ENCODE data around the gene MAN2A1.
"Not testable (repeated sequence)": the region's sequence is repeated elsewhere in the genome, so short reads cannot be mapped to it uniquely, and the experiment has no call there.

MAN2A1 gene

DNA sequence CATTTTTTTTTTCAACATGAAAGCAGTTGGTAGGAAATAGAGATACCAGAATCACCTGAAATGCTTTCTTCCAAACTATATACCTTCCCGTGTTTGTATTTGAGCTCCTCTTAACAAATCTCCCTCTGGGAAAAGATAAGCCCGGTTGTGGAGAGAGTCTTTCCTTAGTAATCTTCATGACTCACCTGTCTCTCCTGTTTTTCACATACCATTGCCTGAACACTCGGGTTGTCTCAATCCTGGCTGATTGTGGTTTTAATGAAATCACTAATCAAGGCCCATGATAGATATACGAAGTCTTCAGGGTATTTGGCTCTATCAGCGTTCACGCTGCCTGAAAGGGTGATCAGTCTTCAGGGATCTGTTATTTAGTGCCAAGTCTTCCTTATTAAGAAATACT is 136.7 kb downstream of the MAN2A1 start:
- no peak for DNase-seq (ENCODE audit: low read depth)

DNA sequence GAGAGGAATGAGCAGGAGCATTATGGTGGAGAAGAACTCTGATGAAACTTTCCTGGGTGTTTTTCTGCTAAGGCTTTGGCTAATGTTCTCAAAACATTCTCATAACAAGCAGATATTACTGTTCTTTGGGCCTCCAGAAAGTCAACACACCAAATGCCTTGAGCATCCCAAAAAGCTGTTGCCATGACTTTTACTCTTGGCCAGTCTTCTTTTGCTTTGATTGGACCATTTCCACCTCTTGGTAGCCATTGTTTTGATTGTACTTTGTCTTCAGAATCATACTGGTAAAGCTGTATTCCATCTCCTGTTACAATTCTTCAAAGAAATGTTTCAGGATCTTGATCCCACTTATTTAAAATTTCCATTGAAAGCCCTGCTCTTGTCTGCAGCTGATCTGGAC is 139.6 kb downstream of the MAN2A1 start:
- DNase-seq (ENCODE audit: low read depth), result no peak

- no peak for DNase-seq (ENCODE audit: low read depth)
Measured at GRCh38 chr5:109830955-109831502, 141.3 kb downstream of the MAN2A1 start.

- not testable (repeated sequence) for DNase-seq (ENCODE audit: low read depth)
Measured at GRCh38 chr5:109832207-109833188, 142.8 kb downstream of the MAN2A1 start.

- DNase-seq (ENCODE audit: low read depth), result no peak
Measured at GRCh38 chr5:109833946-109834345, 144.2 kb downstream of the MAN2A1 start.

- no peak for DNase-seq (ENCODE audit: low read depth)
Measured at GRCh38 chr5:109836280-109836679, 146.6 kb downstream of the MAN2A1 start.

DNA sequence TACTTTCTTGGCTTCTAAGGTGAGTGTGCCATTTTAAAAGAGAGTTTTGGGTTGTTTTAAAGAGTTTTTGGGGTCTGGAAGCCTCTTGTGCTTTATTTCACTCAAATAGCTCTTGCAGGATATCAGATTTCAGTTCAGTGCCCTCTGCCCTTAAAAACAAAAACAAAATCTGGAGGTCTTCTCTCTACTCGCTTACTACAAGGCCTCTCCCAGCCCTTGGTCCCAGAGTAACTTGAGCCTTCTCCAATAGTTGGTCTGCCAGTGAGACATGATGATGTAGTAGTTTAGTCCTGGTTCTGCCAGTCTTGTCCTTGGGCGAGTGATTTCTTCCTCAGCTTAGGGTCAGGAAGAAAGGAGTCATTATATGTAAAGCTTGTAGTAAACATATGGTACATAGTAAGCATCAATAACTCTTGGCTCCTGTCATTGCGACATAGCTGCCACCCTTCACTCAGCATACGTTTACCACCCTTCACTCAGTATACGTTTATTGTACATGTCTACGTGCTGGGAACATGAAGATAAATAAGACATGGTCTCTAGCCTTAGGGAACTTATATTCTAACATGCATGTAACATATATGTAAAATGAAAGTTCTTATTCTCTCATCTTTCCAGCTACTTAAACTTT is 147.6 kb downstream of the MAN2A1 start:
- no peak for DNase-seq (ENCODE audit: low read depth)

- DNase-seq (ENCODE audit: low read depth), result no peak
Measured at GRCh38 chr5:109838157-109838556, 148.4 kb downstream of the MAN2A1 start.

DNA sequence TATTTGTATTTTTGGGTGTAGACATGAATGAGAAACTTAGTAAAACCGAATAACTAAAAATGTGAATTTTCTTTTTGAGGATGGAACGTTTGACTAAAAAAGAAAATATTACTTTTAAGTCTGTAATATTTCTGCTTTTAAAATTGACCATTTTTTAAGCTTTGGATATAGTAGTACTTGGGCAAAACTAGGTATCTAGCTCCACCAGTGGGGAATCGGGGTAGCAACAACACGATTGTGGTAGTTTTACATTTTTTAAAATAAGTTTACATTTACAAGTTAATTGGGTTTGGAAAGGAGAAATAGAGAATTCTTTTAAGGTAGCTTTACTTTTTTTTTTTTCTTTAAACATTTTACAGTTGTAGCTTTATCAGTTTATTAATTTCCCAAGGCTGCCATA is 154.4 kb downstream of the MAN2A1 start:
- DNase-seq (ENCODE audit: low read depth), result no peak

DNA sequence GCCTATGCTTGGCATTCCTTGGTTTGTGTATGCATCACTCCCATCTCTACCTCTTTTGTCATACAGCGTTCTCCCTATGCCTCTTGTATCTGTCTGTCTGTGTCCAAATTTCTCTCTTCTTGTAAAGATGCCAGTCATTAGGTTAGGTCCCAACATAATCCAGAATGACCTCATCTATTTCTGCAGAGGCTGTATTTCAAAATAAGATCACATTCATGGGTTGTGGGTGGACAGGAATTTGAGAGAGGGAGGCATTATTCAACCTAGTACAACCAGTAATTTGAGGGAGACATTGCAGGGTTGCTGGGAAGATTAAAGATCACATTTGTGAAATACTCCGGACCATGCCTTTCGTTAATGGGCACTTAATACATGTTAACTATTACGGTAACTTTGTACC is 155.0 kb downstream of the MAN2A1 start:
- DNase-seq (ENCODE audit: low read depth), result no peak

- no peak for DNase-seq (ENCODE audit: low read depth)
Measured at GRCh38 chr5:109848130-109848529, 158.4 kb downstream of the MAN2A1 start.

DNA sequence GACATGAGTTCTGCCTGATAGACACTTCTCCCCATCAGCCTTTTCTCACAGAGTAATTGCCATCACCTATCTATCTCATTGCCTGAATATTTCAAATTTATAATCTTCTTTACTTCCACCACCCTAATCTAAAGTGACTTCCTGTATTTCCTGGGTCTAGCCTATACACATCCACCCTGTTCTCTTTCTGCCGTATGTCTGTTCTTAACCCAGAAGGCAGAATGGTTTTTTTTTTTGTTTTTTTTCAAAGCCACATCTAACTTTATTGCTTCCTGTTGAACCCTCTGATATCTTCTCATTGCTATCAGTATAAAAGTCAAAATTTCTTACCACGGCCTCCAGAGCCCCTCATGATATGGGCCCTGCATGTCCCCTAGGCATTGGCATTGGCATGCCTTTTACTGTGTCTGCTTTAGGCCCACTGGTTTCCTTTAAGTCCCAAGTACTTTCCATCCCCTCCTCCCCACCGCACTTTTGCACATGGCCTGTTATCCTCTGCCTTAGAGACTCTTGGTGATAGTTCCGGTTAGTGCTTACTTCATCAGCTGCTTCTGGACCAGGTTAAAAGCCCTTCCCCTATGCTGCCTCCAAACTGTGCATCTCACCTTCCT is 159.9 kb downstream of the MAN2A1 start:
- no peak for DNase-seq (ENCODE audit: low read depth)

- no peak for DNase-seq (ENCODE audit: low read depth)
Measured at GRCh38 chr5:109852371-109853155, 162.8 kb downstream of the MAN2A1 start.

DNA sequence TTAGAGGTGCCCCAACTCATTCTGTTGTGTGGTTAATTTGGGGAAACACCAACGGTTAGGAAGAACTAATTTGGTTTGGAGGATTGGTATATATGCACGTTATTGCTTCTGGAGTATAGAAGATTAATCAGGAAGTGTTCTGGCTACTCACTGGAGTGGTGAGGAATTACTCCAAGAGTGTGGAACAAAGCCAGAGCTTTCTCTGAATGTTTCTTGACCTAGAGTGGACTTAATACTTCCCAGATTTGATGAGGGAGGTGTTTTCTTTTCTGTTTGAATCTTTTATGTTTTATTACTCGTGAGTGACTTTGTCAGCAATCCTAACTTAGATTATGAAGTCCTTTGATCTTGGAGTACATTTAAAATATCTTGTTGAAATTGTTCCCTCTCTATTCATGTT is 163.7 kb downstream of the MAN2A1 start:
- DNase-seq (ENCODE audit: low read depth), result no peak

DNA sequence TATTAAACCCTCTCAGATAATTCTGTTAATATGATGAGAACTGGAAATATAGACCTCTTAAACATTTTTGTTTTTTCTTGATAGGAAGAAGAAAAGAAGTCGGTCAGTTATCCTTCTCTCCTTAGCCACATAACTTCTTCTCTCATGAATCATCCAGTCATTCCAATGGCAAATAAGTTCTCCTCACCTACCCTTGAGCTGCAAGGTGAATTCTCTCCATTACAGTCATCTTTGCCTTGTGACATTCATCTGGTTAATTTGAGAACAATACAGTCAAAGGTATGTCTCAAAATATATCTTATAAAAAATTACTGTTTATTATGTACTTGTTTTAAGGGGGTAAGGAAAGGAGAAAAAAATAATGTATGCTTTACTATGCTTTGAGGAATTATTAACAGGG is 165.3 kb downstream of the MAN2A1 start:
- DNase-seq (ENCODE audit: low read depth), result no peak

DNA sequence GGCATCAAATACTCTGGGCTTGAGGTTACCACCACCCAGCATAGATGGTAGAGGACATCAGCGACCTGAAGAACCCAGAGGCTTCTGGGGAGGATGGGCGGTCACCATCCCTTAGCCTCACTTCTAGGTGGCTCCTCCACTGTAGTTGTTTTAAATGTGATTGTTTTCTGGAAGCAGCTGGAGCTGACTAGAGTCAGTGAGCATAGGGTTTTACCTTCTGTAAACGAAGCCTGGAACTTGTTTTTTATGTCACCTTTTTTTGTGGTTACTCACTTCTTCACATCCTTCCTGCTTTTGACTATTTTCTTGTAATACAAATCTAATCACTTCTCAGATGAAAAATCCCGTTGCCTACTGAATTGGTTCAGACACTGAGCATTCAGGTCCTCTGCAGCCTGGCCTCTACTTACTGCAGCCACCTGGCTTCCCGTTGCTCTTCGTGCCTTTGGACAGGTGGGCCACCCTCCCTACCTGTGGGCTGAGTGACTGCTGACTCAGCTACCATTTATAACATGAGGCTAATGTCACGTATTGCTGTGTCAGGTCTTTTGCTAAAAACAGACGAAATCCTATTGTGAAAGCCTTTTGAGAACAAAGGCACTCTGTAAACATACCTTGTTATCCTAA is 167.8 kb downstream of the MAN2A1 start:
- no peak for DNase-seq (ENCODE audit: low read depth)

GRCh38 chr5:109859537-109859936 is 169.8 kb downstream of the MAN2A1 start:
- DNase-seq (ENCODE audit: low read depth), result no peak

DNA sequence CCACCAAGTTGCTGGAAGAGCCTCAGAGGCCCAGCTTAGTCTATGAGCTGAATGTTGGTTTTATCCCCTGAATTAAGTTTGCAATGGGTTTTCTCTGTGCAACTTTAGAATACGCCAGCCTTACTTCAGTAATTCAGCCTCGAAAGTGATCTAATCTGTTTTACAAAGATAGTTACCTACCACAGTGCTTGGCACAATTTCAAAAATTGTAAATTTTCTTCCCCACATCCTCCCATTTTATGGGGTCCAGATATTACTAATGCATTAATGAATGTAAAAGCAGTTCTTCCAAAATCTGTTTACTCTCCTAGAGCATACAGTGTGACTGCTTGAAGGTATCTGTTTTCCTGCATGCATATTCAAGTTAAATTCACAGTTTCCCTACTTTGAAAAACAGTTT is 172.6 kb downstream of the MAN2A1 start:
- no peak for DNase-seq (ENCODE audit: low read depth)

- DNase-seq (ENCODE audit: low read depth), result no peak
Measured at GRCh38 chr5:109863752-109864151, 174.0 kb downstream of the MAN2A1 start.

DNA sequence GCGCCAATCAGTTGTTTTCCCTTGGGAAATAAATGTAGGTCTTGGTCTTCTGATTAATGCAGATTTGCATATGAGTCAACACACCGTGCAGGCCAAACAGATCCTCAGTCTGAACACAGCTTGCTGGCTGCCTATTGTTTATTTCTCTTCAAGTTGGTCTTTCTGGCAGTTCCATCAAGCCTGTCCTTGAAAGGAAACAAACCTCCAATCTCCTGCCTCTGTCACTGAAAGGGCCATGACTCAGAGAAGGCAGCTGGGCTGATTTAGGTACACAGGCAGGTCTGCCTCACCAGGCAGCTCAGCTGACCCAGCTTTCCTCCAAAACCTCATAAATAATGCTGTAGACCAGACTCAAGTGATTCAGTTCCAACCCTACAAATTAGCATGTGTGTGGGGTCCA is 175.9 kb downstream of the MAN2A1 start:
- peak; percentile 40 for DNase-seq (ENCODE audit: low read depth)

DNA sequence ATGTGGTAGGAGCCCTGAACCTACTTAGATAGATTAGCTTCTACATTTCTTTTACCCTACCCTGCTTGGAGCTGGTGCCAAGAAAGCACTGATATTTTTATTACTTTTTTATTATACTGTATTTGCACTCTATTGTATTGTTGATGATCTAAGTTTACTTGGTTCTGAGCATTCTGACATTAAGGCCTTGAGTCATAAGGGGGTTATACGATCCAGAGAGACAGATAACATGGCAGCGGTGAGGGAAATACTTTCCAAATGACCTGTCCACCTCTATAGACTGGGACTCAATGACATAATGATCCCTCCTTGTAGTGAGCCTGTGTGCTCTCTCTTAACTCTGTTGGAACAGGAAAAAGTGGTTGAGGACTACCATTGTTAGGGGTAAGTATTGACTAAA is 176.3 kb downstream of the MAN2A1 start:
- peak; percentile 29 for DNase-seq (ENCODE audit: low read depth)
